ENCODE results near the gene BAZ1A.
A peak's percentile ranks its signal among the peaks of the same experiment; 100 is the strongest.

The BAZ1A gene

GRCh38 chr14:34714320-34715126, 160.6 kb downstream of the BAZ1A start, which contains the start of gene CFL2:
TSS of gene CFL2 (minus strand) at chr14:34714593. CDS start at chr14:34714540, 53 bp downstream.
- FAIRE-seq (no peak), DNase-seq (ENCODE audit: insufficient read length, low spot score) (peak; percentile 88)
- peak; percentile 66 for TF ChIP-seq POLR2A (IDR thresholded peaks at IDR 0.05; ENCODE audit: low read depth, low read length)

- DNase-seq (ENCODE audit: insufficient read length, low spot score) = no peak
- no peak for TF ChIP-seq POLR2A (IDR thresholded peaks at IDR 0.05; ENCODE audit: low read depth, low read length)
- FAIRE-seq = peak; percentile 91
Measured at GRCh38 chr14:34713681-34714319, 161.4 kb downstream of the BAZ1A start.

GRCh38 chr14:34713122-34713680, 162.0 kb downstream of the BAZ1A start:
- no peak for FAIRE-seq
- TF ChIP-seq POLR2A (IDR thresholded peaks at IDR 0.05; ENCODE audit: low read depth, low read length) = no peak
- no peak for DNase-seq (ENCODE audit: insufficient read length, low spot score)

DNA sequence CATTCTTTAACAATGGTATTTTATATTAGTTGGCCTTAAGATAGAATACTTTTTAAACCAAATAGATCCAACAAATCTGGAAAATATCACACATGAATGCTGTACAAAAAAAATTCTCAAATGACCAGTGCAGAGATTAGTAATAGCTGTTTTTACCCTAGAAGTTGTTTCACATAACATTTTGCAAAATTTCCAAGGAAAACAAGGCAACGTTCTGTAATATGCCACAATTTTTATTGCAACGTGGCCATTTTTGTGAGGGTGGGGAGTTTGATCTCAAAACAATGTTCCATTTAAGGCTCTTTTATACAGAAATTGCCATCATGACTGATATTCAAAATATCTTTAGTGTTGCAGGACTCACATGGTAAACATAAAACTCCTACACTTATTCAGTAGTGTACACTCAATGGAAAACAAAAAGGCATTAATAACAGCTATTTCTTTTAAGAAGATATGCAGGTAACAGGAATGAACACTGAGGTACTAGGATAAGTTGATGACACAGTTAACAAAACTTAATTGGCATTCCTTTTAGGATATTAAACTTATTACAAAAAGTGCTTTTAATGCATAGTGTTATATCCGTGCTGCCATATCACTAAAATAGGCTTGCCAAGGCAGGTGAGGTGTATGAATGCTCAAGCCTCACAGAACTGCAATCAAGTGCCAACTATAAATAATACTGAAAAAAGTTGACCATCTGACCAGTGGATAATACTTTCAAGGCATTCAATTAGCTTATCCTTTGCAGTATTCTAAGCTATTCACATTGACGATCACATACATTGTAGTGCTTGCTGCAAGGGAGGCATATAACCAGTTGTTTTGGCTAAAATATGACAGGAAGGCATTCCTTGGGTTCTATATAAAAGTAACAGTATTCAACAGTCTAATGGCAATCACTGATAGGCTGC, 163.1 kb downstream of the BAZ1A start:
- TF ChIP-seq POLR2A (IDR thresholded peaks at IDR 0.05; ENCODE audit: low read depth, low read length) = no peak
- DNase-seq (ENCODE audit: insufficient read length, low spot score) (no peak), FAIRE-seq (peak; percentile 11)

DNA sequence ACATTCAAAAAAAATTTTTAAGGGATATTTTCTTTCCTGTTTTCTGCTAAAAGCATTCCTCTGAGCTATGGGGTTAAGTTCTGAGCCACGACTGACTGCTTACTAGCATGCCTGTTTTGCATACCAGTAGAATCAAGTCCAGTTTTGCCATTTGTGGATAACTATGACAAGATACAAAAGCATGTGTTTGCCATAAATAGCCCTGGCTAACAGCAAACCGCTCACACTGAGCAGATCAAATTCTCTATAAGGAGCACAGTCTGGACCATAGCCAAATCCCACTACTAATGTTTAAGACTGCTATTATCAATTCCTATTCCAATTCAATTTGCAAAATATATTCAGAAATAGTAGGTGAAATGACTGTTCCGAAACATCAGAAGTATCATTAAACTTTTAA, 164.0 kb downstream of the BAZ1A start:
- DNase-seq (ENCODE audit: insufficient read length, low spot score) (no peak), FAIRE-seq (peak; percentile 97)

DNA sequence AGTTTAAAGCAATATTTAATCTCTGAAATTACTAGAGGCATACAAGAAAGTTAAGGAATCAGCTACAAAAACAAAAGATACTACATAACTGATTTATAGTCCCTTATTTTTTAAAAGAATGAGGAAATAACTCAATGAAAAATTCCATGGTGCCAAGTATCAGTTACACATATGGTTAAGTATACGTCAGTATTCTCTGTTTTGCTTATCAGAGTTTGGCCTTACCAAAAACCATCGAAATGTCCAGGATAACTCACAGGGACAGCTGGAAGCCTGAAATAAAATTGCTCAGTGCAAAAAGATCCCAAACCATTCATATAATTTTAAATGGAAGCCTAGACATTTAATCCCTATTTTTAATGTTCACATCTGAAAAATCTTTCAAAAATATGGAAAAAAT, 164.4 kb downstream of the BAZ1A start:
- FAIRE-seq = no peak

More for the DNA sequence above, 164.0 kb downstream of the BAZ1A start:
- no peak for TF ChIP-seq POLR2A (IDR thresholded peaks at IDR 0.05; ENCODE audit: low read depth, low read length)

GRCh38 chr14:34710006-34710405, 165.2 kb downstream of the BAZ1A start:
- no peak for DNase-seq (ENCODE audit: insufficient read length, low spot score)
- FAIRE-seq = peak; percentile 52
- no peak for TF ChIP-seq POLR2A (IDR thresholded peaks at IDR 0.05; ENCODE audit: low read depth, low read length)

More for the DNA sequence above, 164.4 kb downstream of the BAZ1A start:
- no peak for TF ChIP-seq POLR2A (IDR thresholded peaks at IDR 0.05; ENCODE audit: low read depth, low read length)
- DNase-seq (ENCODE audit: insufficient read length, low spot score) = no peak

DNA sequence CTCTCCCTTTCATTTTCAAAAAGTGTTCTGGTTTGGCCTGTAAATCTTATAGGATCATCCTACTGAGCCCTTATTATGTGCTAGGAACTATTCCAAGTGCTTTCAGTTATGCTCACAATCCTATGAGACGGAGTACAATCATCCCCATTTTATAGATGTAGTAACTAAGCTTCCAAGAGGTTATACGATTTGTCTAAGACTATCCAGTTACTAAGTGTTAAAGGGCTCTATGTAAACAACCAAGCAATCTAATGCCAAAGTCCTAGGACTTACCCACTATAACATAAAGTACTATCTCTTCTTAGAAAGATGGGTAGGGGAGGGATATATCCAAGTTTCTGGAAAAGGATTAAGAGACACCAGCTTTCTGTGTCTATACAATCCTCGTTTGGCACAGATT, 167.4 kb downstream of the BAZ1A start:
- FAIRE-seq (peak; percentile 52), DNase-seq (ENCODE audit: insufficient read length, low spot score) (no peak)
- TF ChIP-seq POLR2A (IDR thresholded peaks at IDR 0.05; ENCODE audit: low read depth, low read length) = no peak

Data from H54 (cell line).